Esophagus squamous epithelium (tissue), 4 donors: ENCODE results near the gene BCLAF3.

Experiments
- CTCF ChIP-seq, 6 experiments: fragments of 450-650 bp in 4 of 6; fragments of 200-600 bp in 2 of 6; sonication (generic) in 2 of 6; IDR thresholded peaks; one replicate each; pipeline ENCODE4 v1.5.1; 2016 to 2019; ENCODE audit warnings: antibody characterized with exemption in 6 of 6, mild to moderate bottlenecking in 4 of 6, moderate library complexity in 4 of 6
- POLR2A ChIP-seq, 4 donors: fragments of 450-650 bp; IDR thresholded peaks; one replicate each; pipeline ENCODE4 v1.6.1; 2017; ENCODE audit warnings: antibody characterized with exemption in 4 of 4, mild to moderate bottlenecking in 4 of 4, moderate library complexity in 3 of 4

GRCh38 chrX:20038966-20039365, 48.1 kb upstream of the BCLAF3 start:
- TF ChIP-seq CTCF (IDR thresholded peaks at IDR 0.05) (no peak), POLR2A (IDR thresholded peaks at IDR 0.05) (no peak)
